GM10266 (cell line): Measurements from ENCODE around the gene PRAC1.

Experiments used
- DNase-seq: peaks from one replicate; pipeline ENCODE4 v3.0.0; 2012; ENCODE audit errors: extremely low spot score
- CTCF ChIP-seq: IDR thresholded peaks from 2 replicates; pipeline ENCODE4 v1.5.1; 2012; ENCODE audit warnings: mild to moderate bottlenecking, low read depth; ENCODE audit not compliant: control insufficient read depth, insufficient read depth; ENCODE audit errors: missing control alignments

The PRAC1 gene

GRCh38 chr17:48724251-48725003 lies 2.1 kb upstream of the PRAC1 start:
- TF ChIP-seq CTCF: peak; percentile 85
- peak; percentile 77 for DNase-seq

- peak; percentile 22 for DNase-seq
- no peak for TF ChIP-seq CTCF
Observed at GRCh38 chr17:48723423-48724250, 1.3 kb upstream of the PRAC1 start.

GRCh38 chr17:48722915-48723422 lies 651 bp upstream of the PRAC1 start, which contains the start of gene PRAC2:
PRAC2 (plus strand) TSS chr17:48723185; CDS start chr17:48724411, 1,226 bp downstream.
- no peak for TF ChIP-seq CTCF
- DNase-seq: peak; percentile 9

GRCh38 chr17:48721009-48721402 lies 1.3 kb downstream of the PRAC1 start:
- no peak for TF ChIP-seq CTCF
- no peak for DNase-seq

GRCh38 chr17:48720266-48721008 lies 1.9 kb downstream of the PRAC1 start:
- TF ChIP-seq CTCF: no peak
- DNase-seq: no peak

GRCh38 chr17:48719642-48720265 lies 2.6 kb downstream of the PRAC1 start:
- DNase-seq: no peak
- TF ChIP-seq CTCF: no peak
